HCT116 (cell line): ENCODE results near the gene CA11. TPM values are rescaled to one million over a fixed set of nuclear protein-coding genes. Genes with fewer than 3 reads are reported as not detected.
A peak's percentile ranks its signal among the peaks of the same experiment; 100 is the strongest.
"Not testable (repeated sequence)": the region's sequence is repeated elsewhere in the genome, so short reads cannot be mapped to it uniquely, and the experiment has no call there.

Experiments
- ATAC-seq: fragments of 200-7000 bp; cut with Tn5 transposase; 2 replicates; pipeline ENCODE4 v1.9.1; 2020; ENCODE audit warnings: mild to moderate bottlenecking, moderate library complexity
- BruUV-seq: library from RNA; stranded (reverse); fragments of 400-500 nt; replicated peaks from 2 replicates; lab custom pipeline; 2021; lab: Mats Ljungman, UMichigan
- CTCF ChIA-PET: fragments of 300-600 bp; sonication (Branson Sonifier 250); formaldehyde crosslinking; loops from one replicate; lab custom pipeline; 2021; ENCODE audit warnings: antibody characterized with exemption; lab: Charles Lee
- POLR2A ChIA-PET: fragments of 300-600, 350-600 bp; sonication (Branson Sonifier 250); formaldehyde crosslinking; loops from one replicate; lab custom pipeline; 2021; ENCODE audit warnings: antibody characterized with exemption; lab: Charles Lee
- RAD21 ChIA-PET, 2 experiments: fragments of 300-600 bp; sonication (Branson Sonifier 250); formaldehyde crosslinking; loops; one replicate each; lab custom pipeline; 2023; ENCODE audit warnings: low total read pairs in 2 of 2; ENCODE audit not compliant: uncharacterized antibody in 2 of 2, unreplicated experiment in 2 of 2, low non-redundant PET in 1 of 2; lab: Charles Lee
- DNase-seq: peaks from one replicate; pipeline ENCODE4 v3.0.0-alpha.2; 2010; ENCODE audit warnings: low read depth, low spot score
- H2AFZ ChIP-seq: fragments of 200-600 bp; shearing (Covaris generic), sonication (generic); 2 replicates; pipeline ENCODE4 v1.6.1; 2017; ENCODE audit warnings: low read depth, mixed run types, mixed read lengths, antibody characterized with exemption, low read length; ENCODE audit not compliant: poor library complexity, severe bottlenecking
- H3K27ac ChIP-seq: 2 replicates; pipeline ENCODE4 v1.5.1; 2012; ENCODE audit warnings: low read depth, low read length
- H3K27me3 ChIP-seq: fragments of 200-600 bp; sonication (generic); 2 replicates; pipeline ENCODE4 v1.6.1; 2016; ENCODE audit warnings: mixed run types, low read length, mixed read lengths; ENCODE audit not compliant: insufficient read depth
- H3K36me3 ChIP-seq, 2 experiments: fragments of 200-500 bp in 1 of 2; fragments of 200-600 bp in 1 of 2; sonication (Bioruptor generic) in 1 of 2; sonication (generic) in 1 of 2; 2 replicates each; pipeline versions ENCODE4 v1.5.1 to v1.6.1; 2014 to 2016; ENCODE audit warnings: low read length in 2 of 2, inconsistent platforms in 1 of 2, mixed read lengths in 1 of 2, mixed run types in 1 of 2; ENCODE audit not compliant: insufficient read depth in 2 of 2, control insufficient read depth in 1 of 2
- H3K4me1 ChIP-seq, 2 experiments: fragments of 200-600 bp in 1 of 2; sonication (generic) in 1 of 2; 2 replicates each; pipeline versions ENCODE4 v1.5.1 to v1.6.1; 2012 to 2017; ENCODE audit warnings: low read length in 2 of 2, inconsistent platforms in 1 of 2, mild to moderate bottlenecking in 1 of 2, mixed read lengths in 1 of 2, mixed run types in 1 of 2, moderate library complexity in 1 of 2; ENCODE audit not compliant: insufficient read depth in 2 of 2, control insufficient read depth in 1 of 2
- H3K4me2 ChIP-seq: fragments of 200-600 bp; sonication (generic); 2 replicates; pipeline ENCODE4 v1.6.1; 2017; ENCODE audit warnings: mixed run types, low read length, mixed read lengths
- H3K4me3 ChIP-seq, 2 experiments: fragments of 200-600 bp in 1 of 2; sonication (generic) in 1 of 2; replicated peaks in 1 of 2; 2 replicates each; pipeline ENCODE4 v1.5.1; 2011 to 2016; ENCODE audit warnings: low read length in 2 of 2, control low read depth in 1 of 2, low read depth in 1 of 2, mild to moderate bottlenecking in 1 of 2, mixed read lengths in 1 of 2, mixed run types in 1 of 2
- H3K79me2 ChIP-seq: fragments of 200-600 bp; sonication (generic); 2 replicates; pipeline ENCODE4 v1.6.1; 2017; ENCODE audit warnings: mild to moderate bottlenecking, mixed run types, low read length, moderate library complexity, mixed read lengths; ENCODE audit not compliant: insufficient read depth
- H3K9ac ChIP-seq: fragments of 200-600 bp; sonication (generic); 2 replicates; pipeline ENCODE4 v1.6.1; 2016; ENCODE audit warnings: low read length, mixed read lengths
- H3K9me2 ChIP-seq: fragments of 200-600 bp; sonication (generic), shearing (Covaris generic); 2 replicates; pipeline ENCODE4 v1.6.1; 2017; ENCODE audit warnings: mixed run types, mild to moderate bottlenecking, moderate library complexity; ENCODE audit not compliant: insufficient read depth
- H3K9me3 ChIP-seq, 2 experiments: fragments of 200-500 bp in 1 of 2; fragments of 200-600 bp in 1 of 2; sonication (Bioruptor generic) in 1 of 2; sonication (generic) in 1 of 2; 2 replicates each; pipeline ENCODE4 v1.6.1; 2014 to 2017; ENCODE audit warnings: low read length in 2 of 2, mixed read lengths in 2 of 2, inconsistent platforms in 1 of 2, low read depth in 1 of 2, mild to moderate bottlenecking in 1 of 2, mixed run types in 1 of 2, moderate library complexity in 1 of 2; ENCODE audit not compliant: control insufficient read depth in 1 of 2, insufficient read depth in 1 of 2
- H4K20me1 ChIP-seq: fragments of 200-600 bp; sonication (generic), shearing (Covaris generic); 2 replicates; pipeline ENCODE4 v1.6.1; 2017; ENCODE audit warnings: mixed run types, mild to moderate bottlenecking, moderate library complexity; ENCODE audit not compliant: insufficient read depth
- ATF3 ChIP-seq: IDR thresholded peaks from 2 replicates; pipeline ENCODE4 v1.6.1; 2012
- CBX3 ChIP-seq: IDR thresholded peaks from 2 replicates; pipeline ENCODE4 v1.6.1; 2012; ENCODE audit warnings: low read depth
- CEBPB ChIP-seq: IDR thresholded peaks from 2 replicates; pipeline ENCODE4 v1.6.1; 2012; ENCODE audit warnings: low read depth
- EZH2 ChIP-seq: fragments of 200-600 bp; sonication (generic); IDR thresholded peaks from 2 replicates; pipeline ENCODE4 v1.6.1; 2017; ENCODE audit warnings: antibody characterized with exemption, mixed run types
- EZH2phosphoT487 ChIP-seq: fragments of 200-600 bp; IDR thresholded peaks from 2 replicates; pipeline ENCODE4 v1.6.1; 2018; ENCODE audit warnings: antibody characterized with exemption, borderline replicate concordance
- JUND ChIP-seq: IDR thresholded peaks from 2 replicates; pipeline ENCODE4 v1.6.1; 2012
- MAX ChIP-seq: IDR thresholded peaks from 2 replicates; pipeline ENCODE4 v1.6.1; 2012
- POLR2A ChIP-seq: IDR thresholded peaks from 2 replicates; pipeline ENCODE4 v1.7.0; 2011; ENCODE audit warnings: borderline replicate concordance; ENCODE audit not compliant: insufficient read depth, insufficient read length; ENCODE audit errors: extremely low read depth
- RAD21 ChIP-seq: IDR thresholded peaks from 2 replicates; pipeline ENCODE4 v1.6.1; 2012; ENCODE audit warnings: low read depth, mild to moderate bottlenecking
- REST ChIP-seq: IDR thresholded peaks from 2 replicates; pipeline ENCODE4 v1.6.1; 2012; ENCODE audit warnings: low read depth
- SIN3A ChIP-seq: IDR thresholded peaks from 2 replicates; pipeline ENCODE4 v1.6.1; 2012; ENCODE audit warnings: low read depth
- SP1 ChIP-seq: IDR thresholded peaks from 2 replicates; pipeline ENCODE4 v1.6.1; 2012; ENCODE audit warnings: low read depth
- TCF7L2 ChIP-seq: IDR thresholded peaks from 2 replicates; pipeline ENCODE4 v1.7.0; 2011; ENCODE audit warnings: borderline replicate concordance, inconsistent platforms; ENCODE audit not compliant: insufficient read depth, insufficient read length; ENCODE audit errors: extremely low read depth
- YY1 ChIP-seq: IDR thresholded peaks from 2 replicates; pipeline ENCODE4 v1.6.1; 2011; ENCODE audit warnings: low read length, low read depth, moderate library complexity, mild to moderate bottlenecking; ENCODE audit not compliant: insufficient replicate concordance; ENCODE audit errors: extremely low read depth
- ZBTB33 ChIP-seq: IDR thresholded peaks from 2 replicates; pipeline ENCODE4 v1.6.1; 2011; ENCODE audit warnings: mild to moderate bottlenecking, low read length, moderate library complexity; ENCODE audit not compliant: insufficient replicate concordance; ENCODE audit errors: extremely low read depth
- ZNF274 ChIP-seq: fragments of 200-500 bp; sonication (Bioruptor generic); IDR thresholded peaks from 2 replicates; pipeline ENCODE4 v1.6.1; 2014; ENCODE audit warnings: mild to moderate bottlenecking, low read depth, low read length, inconsistent platforms
- intact Hi-C: fragments of 100-400 bp; cut with micrococcal nuclease; formaldehyde crosslinking; loops from 2 replicates; pipeline ENCODE4 v1.10.0; 2022
- total RNA-seq: library from RNA; stranded (reverse); gene quantifications from one replicate; pipeline ENCODE4 v1.2.1, GENCODE V29; 2021; ENCODE audit not compliant: unreplicated experiment

The CA11 gene
- total RNA-seq, 1 experiment from 2014 or later, result 29.6 TPM

- H3K9ac ChIP-seq, H3K36me3 ChIP-seq, DNase-seq, RAD21 ChIA-PET, H2AFZ ChIP-seq, ATAC-seq, H3K9me3 ChIP-seq, BruUV-seq, intact Hi-C loops, H3K4me3 ChIP-seq, H3K79me2 ChIP-seq, H3K9me2 ChIP-seq, CTCF ChIA-PET, H3K27ac ChIP-seq, H3K4me2 ChIP-seq, POLR2A ChIA-PET, H4K20me1 ChIP-seq, H3K27me3 ChIP-seq: not testable (repeated sequence)
- H3K4me1 ChIP-seq, result peaks cover 21 to 30% of the 10 kb centered on the region in 2 experiments
Measured at GRCh38 chr19:48680006-48680405, 34.0 kb upstream of the CA11 start.

GRCh38 chr19:48678201-48678600 is 32.2 kb upstream of the CA11 start:
- Histone ChIP-seq H3K27ac (no peak overlapping the region), H3K9me3 (no peaks in the 10 kb centered on the region), H3K4me3 (no peak overlapping the region), H3K36me3 (no peaks in the 10 kb centered on the region), H3K4me1 (peaks cover 13 to 25% of the 10 kb centered on the region in 2 experiments), H3K9ac (no peak overlapping the region), H3K9me2 (no peaks in the 10 kb centered on the region), H3K27me3 (no peaks in the 10 kb centered on the region), H3K79me2 (no peaks in the 10 kb centered on the region), H3K4me2 (peak overlapping the region; percentile 2), H2AFZ (no peak overlapping the region), H4K20me1 (no peaks in the 10 kb centered on the region)
- intact Hi-C loops, result no loop called here
- DNase-seq (no peak), ATAC-seq (peak; percentile 51)
- ChIA-PET RAD21 (no interaction called here), POLR2A (no interaction called here), CTCF (interaction anchor here (1.1 to 1.3 kb wide), 2 partner anchors 32 to 60 kb away, joined by 3 to 4 read pairs; partner anchors contain the start of gene CA11)
- BruUV-seq, result no TSS peak
- TF ChIP-seq ZNF274 (no peak), ATF3 (no peak), CBX3 (no peak), EZH2 (no peak), ZBTB33 (no peak), CEBPB (no peak), RAD21 (no peak), JUND (no peak), POLR2A (no peak), YY1 (no peak), TCF7L2 (no peak), MAX (no peak), EZH2phosphoT487 (no peak), SP1 (no peak), SIN3A (no peak), REST (no peak)
